SU-DHL-6 (cell line): Measurements from ENCODE around the gene MAG.

Source experiments
- H2AFZ ChIP-seq: fragments of 200-600 bp; sonication (generic); 2 replicates; pipeline ENCODE4 v1.6.1; 2014; ENCODE audit warnings: low read depth, mild to moderate bottlenecking, moderate library complexity, mixed read lengths, antibody characterized with exemption, low read length; ENCODE audit not compliant: severe bottlenecking
- H3F3A ChIP-seq: fragments of 200-600 bp; shearing (Covaris generic); 2 replicates; pipeline ENCODE4 v1.6.0; 2016; ENCODE audit warnings: antibody characterized with exemption, mild to moderate bottlenecking; ENCODE audit not compliant: insufficient read depth
- H3K27ac ChIP-seq: fragments of 200-600 bp; sonication (generic); 2 replicates; pipeline ENCODE4 v1.5.1; 2016; ENCODE audit warnings: low read depth, mild to moderate bottlenecking, low read length, moderate library complexity, mixed read lengths
- H3K27me3 ChIP-seq: fragments of 200-600 bp; sonication (generic), shearing (Covaris generic); 2 replicates; pipeline ENCODE4 v1.6.0; 2014; ENCODE audit warnings: mild to moderate bottlenecking, low read length
- H3K36me3 ChIP-seq: fragments of 200-600 bp; sonication (generic); 2 replicates; pipeline ENCODE4 v1.6.1; 2014; ENCODE audit warnings: mild to moderate bottlenecking, low read length, mixed read lengths
- H3K4me2 ChIP-seq: fragments of 300-600, 200-600 bp; shearing (Covaris generic), sonication (generic); 2 replicates; pipeline ENCODE4 v1.6.0; 2014; ENCODE audit warnings: low read length, low read depth, mild to moderate bottlenecking; ENCODE audit not compliant: poor library complexity, severe bottlenecking
- H3K4me3 ChIP-seq: fragments of 200-600 bp; sonication (generic); 2 replicates; pipeline ENCODE4 v1.5.1; 2014; ENCODE audit warnings: antibody characterized with exemption, low read length, mild to moderate bottlenecking, mixed read lengths; ENCODE audit not compliant: insufficient read depth, poor library complexity, severe bottlenecking
- H3K79me2 ChIP-seq: fragments of 200-600 bp; sonication (generic); 2 replicates; pipeline ENCODE4 v1.6.1; 2014; ENCODE audit warnings: mild to moderate bottlenecking, low read length, moderate library complexity; ENCODE audit not compliant: insufficient read depth
- H3K9ac ChIP-seq: fragments of 200-600 bp; sonication (generic); 2 replicates; pipeline ENCODE4 v1.7.0; 2014; ENCODE audit warnings: mild to moderate bottlenecking, low read length
- H3K9me2 ChIP-seq: fragments of 200-600 bp; sonication (generic); replicated peaks from 2 replicates; pipeline ENCODE4 v1.6.1; 2014; ENCODE audit warnings: low read length; ENCODE audit not compliant: insufficient read depth
- H3K9me3 ChIP-seq: fragments of 200-600 bp; sonication (generic); 2 replicates; pipeline ENCODE4 v1.6.1; 2014; ENCODE audit warnings: low read length, mixed read lengths; ENCODE audit not compliant: insufficient read depth
- H4K20me1 ChIP-seq: fragments of 200-600 bp; sonication (generic); 2 replicates; pipeline ENCODE4 v1.6.1; 2014; ENCODE audit warnings: low read depth, mild to moderate bottlenecking, antibody characterized with exemption, low read length, moderate library complexity, mixed read lengths
- CTCF ChIP-seq: fragments of 200-600 bp; sonication (generic); IDR thresholded peaks from one replicate; pipeline ENCODE4 v1.5.1; 2017; ENCODE audit warnings: antibody characterized with exemption, mild to moderate bottlenecking, low read length, moderate library complexity; ENCODE audit not compliant: insufficient read depth, poor library complexity, severe bottlenecking
- EZH2phosphoT487 ChIP-seq: fragments of 200-600 bp; sonication (generic), shearing (Covaris generic); conservative IDR thresholded peaks from 2 replicates; pipeline ENCODE4 v1.6.1; 2018; ENCODE audit warnings: mild to moderate bottlenecking, antibody characterized with exemption, low read length, moderate library complexity, mixed read lengths

Gene MAG

GRCh38 chr19:35352177-35352447 is 60.2 kb downstream of the MAG start:
- Histone ChIP-seq H3F3A (peaks cover 26% of the 10 kb centered on the region), H4K20me1 (no peaks in the 10 kb centered on the region), H3K36me3 (no peaks in the 10 kb centered on the region), H2AFZ (no peak overlapping the region), H3K4me3 (no peak overlapping the region), H3K9ac (no peak overlapping the region), H3K9me2 (no peaks in the 10 kb centered on the region), H3K27me3 (no peaks in the 10 kb centered on the region), H3K27ac (no peak overlapping the region), H3K4me2 (no peak overlapping the region), H3K9me3 (no peaks in the 10 kb centered on the region), H3K79me2 (no peaks in the 10 kb centered on the region)
- no peak for TF ChIP-seq CTCF
- TF ChIP-seq EZH2phosphoT487: no peak

GRCh38 chr19:35352448-35353304 is 60.7 kb downstream of the MAG start:
- H3K27me3 ChIP-seq: no peaks in the 10 kb centered on the region
- H3K79me2 ChIP-seq: no peaks in the 10 kb centered on the region
- H3F3A ChIP-seq: peaks cover 20% of the 10 kb centered on the region
- H3K4me2 ChIP-seq: no peak overlapping the region
- H3K27ac ChIP-seq: no peak overlapping the region
- H2AFZ ChIP-seq: no peak overlapping the region
- H3K9me3 ChIP-seq: no peaks in the 10 kb centered on the region
- H4K20me1 ChIP-seq: no peaks in the 10 kb centered on the region
- no peak overlapping the region for H3K4me3 ChIP-seq
- peak; percentile 80 for TF ChIP-seq CTCF
- TF ChIP-seq EZH2phosphoT487: no peak
- H3K9me2 ChIP-seq: no peaks in the 10 kb centered on the region
- H3K9ac ChIP-seq: no peak overlapping the region
- no peaks in the 10 kb centered on the region for H3K36me3 ChIP-seq

- H3K27me3 ChIP-seq: no peaks in the 10 kb centered on the region
- no peaks in the 10 kb centered on the region for H3K36me3 ChIP-seq
- no peak overlapping the region for H3K27ac ChIP-seq
- no peaks in the 10 kb centered on the region for H3K79me2 ChIP-seq
- no peak overlapping the region for H2AFZ ChIP-seq
- no peak overlapping the region for H3K4me3 ChIP-seq
- peaks cover 10% of the 10 kb centered on the region for H3F3A ChIP-seq
- H3K9ac ChIP-seq: no peak overlapping the region
- H4K20me1 ChIP-seq: no peaks in the 10 kb centered on the region
- no peaks in the 10 kb centered on the region for H3K9me3 ChIP-seq
- TF ChIP-seq CTCF: no peak
- H3K4me2 ChIP-seq: no peak overlapping the region
- no peaks in the 10 kb centered on the region for H3K9me2 ChIP-seq
These were observed 61.7 kb downstream of the MAG start for GRCh38 chr19:35353635-35354034.

GRCh38 chr19:35354898-35355297 is 62.9 kb downstream of the MAG start:
- no peaks in the 10 kb centered on the region for H3K9me3 ChIP-seq
- H3K27ac ChIP-seq: no peak overlapping the region
- H3K9ac ChIP-seq: no peak overlapping the region
- H3K79me2 ChIP-seq: no peaks in the 10 kb centered on the region
- no peaks in the 10 kb centered on the region for H3F3A ChIP-seq
- H3K27me3 ChIP-seq: no peaks in the 10 kb centered on the region
- TF ChIP-seq EZH2phosphoT487: no peak
- H3K36me3 ChIP-seq: no peaks in the 10 kb centered on the region
- no peak overlapping the region for H2AFZ ChIP-seq
- no peaks in the 10 kb centered on the region for H3K9me2 ChIP-seq
- H3K4me2 ChIP-seq: no peak overlapping the region
- H4K20me1 ChIP-seq: no peaks in the 10 kb centered on the region
- H3K4me3 ChIP-seq: no peak overlapping the region
